ENCODE data around the gene ERP29.

The ERP29 gene

GRCh38 chr12:112046003-112046402, 32.8 kb downstream of the ERP29 start:
- no peak for DNase-seq

- no peak for DNase-seq
Observed at GRCh38 chr12:112049351-112049750, 36.1 kb downstream of the ERP29 start.

GRCh38 chr12:112061137-112061536, 47.9 kb downstream of the ERP29 start:
- no peak for DNase-seq

- DNase-seq = no peak
Observed at GRCh38 chr12:112063273-112063672, 50.0 kb downstream of the ERP29 start.

- DNase-seq = no peak
Observed at GRCh38 chr12:112066566-112066965, 53.3 kb downstream of the ERP29 start.

Data from CD4-positive, alpha-beta T cell treated with Interleukin-21 for 1 hour (primary cell).